Measurements from ENCODE around the gene HCRTR1. TPM values are rescaled to one million over a fixed set of nuclear protein-coding genes. Genes with fewer than 3 reads are reported as not detected.

The HCRTR1 gene
- not detected in 5 replicates for total RNA-seq (2022; extraction: Qiagen RNA extraction)

GRCh38 chr1:31617218-31617915, at the start of gene HCRTR1:
TSS of gene HCRTR1 (plus strand) at chr1:31617689. CDS start at chr1:31619193, 1,504 bp downstream.

GRCh38 chr1:31576201-31576669, 41.3 kb upstream of the HCRTR1 start, which contains the start of gene TINAGL1:
TSS of gene TINAGL1 (plus strand) at chr1:31576515. CDS start at chr1:31577149, 634 bp downstream.

GRCh38 chr1:31644560-31645273, 27.2 kb downstream of the HCRTR1 start, which contains the start of gene PEF1:
TSS of gene PEF1 (minus strand) at chr1:31644876. CDS start at chr1:31644864, 12 bp downstream.

Other genes starting within 250 kb of the HCRTR1 start
- not detected in 5 replicates for gene FABP3, start 244.6 kb upstream of the HCRTR1 start, total RNA-seq (2022; extraction: Qiagen RNA extraction)
- gene SERINC2, start 204.5 kb upstream of the HCRTR1 start, total RNA-seq (2022; extraction: Qiagen RNA extraction) = 16.4 to 35.1 TPM (median 31.2 TPM) in 5 replicates
- gene TINAGL1, start 41.2 kb upstream of the HCRTR1 start, total RNA-seq (2022; extraction: Qiagen RNA extraction) = 0.33 to 0.54 TPM (median 0.38 TPM) in 5 replicates
- gene PEF1, start 27.2 kb downstream of the HCRTR1 start, total RNA-seq (2022; extraction: Qiagen RNA extraction) = 39.5 to 46.5 TPM (median 43.7 TPM) in 5 replicates
- 3.3 to 5.6 TPM (median 4.0 TPM) in 5 replicates for gene COL16A1, start 86.3 kb downstream of the HCRTR1 start, total RNA-seq (2022; extraction: Qiagen RNA extraction)
- 3.9 to 5.6 TPM (median 4.9 TPM) in 5 replicates for gene ADGRB2, start 146.7 kb downstream of the HCRTR1 start, total RNA-seq (2022; extraction: Qiagen RNA extraction)
- 2.8 to 4.4 TPM (median 3.9 TPM) in 5 replicates for gene SPOCD1, start 198.3 kb downstream of the HCRTR1 start, total RNA-seq (2022; extraction: Qiagen RNA extraction)

All from A549 treated with dexamethasone at 1 μM for 4 hours (cell line).